Fibroblast of upper back skin (primary cell): ENCODE measurements around the gene ACTBL2.
"Not testable (repeated sequence)": the region's sequence is repeated elsewhere in the genome, so short reads cannot be mapped to it uniquely, and the experiment has no call there.

Experiments
- DNase-seq: peaks from one replicate; pipeline ENCODE4 v3.0.0-alpha.2; 2013

The ACTBL2 gene

DNA sequence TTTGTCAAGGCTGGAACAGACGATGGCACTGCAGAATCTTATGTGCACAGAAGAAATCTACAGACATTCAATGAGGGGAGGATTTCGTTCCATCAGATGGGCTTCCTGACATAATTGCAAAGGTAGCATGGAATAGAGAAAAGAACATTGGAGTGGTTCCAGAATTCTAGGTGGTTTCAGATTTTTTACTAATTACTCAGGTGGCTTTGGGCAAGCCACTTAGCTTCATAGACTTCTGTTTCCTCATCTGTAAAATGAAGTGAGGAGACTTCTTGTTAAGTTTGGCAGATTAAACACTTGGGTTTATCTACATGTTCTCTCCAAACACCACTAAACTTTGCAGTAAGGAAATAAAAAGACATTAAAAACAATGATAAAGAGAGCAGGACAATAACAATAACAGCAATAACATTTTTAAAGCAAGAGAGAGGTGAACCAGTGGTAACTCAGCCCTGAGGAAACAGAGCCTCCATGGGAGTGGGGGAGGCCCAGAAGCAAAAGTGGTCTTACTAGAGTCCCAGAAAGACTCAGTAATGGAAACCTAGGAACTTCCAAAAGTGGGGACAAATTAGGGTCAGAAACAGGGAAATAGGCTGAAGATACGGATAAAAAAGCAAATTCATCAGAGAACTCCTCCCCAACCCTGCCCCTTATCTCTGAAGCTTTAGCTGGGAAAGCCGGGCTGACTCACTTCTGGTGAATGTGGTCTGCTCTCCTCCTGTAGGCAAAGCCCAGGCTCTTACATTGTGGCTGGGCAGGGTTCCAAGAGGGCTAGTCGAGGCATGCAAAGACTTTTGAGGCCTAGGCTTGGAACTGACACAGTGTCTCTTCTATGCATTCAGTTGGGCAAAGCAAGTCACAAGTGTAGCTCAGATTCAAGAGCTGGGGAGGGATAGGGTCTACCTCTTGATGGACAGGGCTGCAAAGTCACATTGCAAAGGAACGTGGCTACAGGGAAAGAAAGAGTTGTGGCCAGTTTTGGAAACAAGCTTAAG is 11.8 kb upstream of the ACTBL2 start:
- peak; percentile 99 for DNase-seq

GRCh38 chr5:57493034-57493433 is 10.4 kb upstream of the ACTBL2 start:
- DNase-seq: peak; percentile 29

- no peak for DNase-seq
These were observed 10.0 kb upstream of the ACTBL2 start for GRCh38 chr5:57492632-57493031.

DNA sequence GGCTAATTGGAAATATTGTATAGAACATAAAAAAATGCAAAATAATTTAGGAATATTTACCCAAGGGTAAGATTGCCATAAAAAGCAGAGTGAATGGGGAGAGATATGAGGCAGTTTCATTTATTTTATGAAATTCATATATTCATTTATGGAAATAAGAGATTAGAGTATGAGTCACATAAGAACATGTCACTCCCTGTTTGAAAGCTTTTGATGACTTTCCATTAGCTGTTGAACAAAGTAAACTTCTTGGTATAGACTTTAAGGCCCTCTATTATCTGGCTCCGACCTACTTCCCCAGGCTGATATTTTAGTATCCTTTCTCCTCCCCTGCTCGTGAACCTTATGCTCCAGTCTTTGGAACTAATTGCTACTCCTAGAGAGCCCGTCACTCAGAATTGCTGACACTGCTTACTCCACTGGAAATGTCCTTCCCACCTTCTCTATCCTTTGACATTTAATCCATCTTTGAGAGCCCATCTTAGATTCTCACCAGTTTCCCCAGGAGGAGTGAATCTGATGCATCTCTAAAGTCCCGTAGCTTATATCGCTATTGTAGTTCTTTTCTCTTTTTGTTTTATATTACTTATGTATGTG is 8.9 kb upstream of the ACTBL2 start:
- DNase-seq: no peak

DNA sequence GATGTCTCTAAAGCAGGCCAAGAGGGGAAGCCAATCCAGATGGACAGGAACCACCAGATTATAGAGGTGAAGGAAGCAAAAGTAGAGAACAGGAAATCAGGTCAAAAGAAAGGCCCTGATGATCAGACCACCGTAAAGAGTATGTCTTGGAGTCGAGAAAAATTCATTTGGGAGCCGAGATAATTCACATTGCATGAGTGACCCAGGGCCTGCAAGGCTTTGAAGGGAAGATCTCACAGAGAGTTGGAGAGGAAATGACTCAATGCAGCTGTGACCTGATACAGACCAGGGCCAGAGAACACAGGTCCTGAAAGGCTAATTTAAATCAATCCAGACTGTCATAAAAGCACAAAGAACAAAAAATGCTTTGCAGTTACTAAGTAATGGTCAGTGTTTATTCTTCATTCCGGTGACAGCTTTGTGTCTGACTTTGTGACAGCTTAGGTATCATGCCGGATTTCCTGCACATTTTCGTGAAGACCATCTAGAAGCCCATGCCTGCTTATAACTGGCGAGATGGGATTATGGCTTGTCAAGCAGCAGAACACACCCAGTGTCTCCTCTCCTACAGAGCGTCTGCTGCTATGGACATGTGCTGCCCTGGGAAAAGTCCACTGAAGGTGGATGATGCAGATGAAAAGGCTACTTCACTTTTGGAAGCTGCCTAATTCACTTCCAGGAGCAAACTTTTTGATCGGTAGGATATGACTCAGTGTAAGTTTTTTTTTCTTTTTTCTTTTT is 5.8 kb upstream of the ACTBL2 start:
- DNase-seq: peak; percentile 55

- no peak for DNase-seq
These were observed 3.5 kb upstream of the ACTBL2 start for GRCh38 chr5:57486027-57486602.

DNA sequence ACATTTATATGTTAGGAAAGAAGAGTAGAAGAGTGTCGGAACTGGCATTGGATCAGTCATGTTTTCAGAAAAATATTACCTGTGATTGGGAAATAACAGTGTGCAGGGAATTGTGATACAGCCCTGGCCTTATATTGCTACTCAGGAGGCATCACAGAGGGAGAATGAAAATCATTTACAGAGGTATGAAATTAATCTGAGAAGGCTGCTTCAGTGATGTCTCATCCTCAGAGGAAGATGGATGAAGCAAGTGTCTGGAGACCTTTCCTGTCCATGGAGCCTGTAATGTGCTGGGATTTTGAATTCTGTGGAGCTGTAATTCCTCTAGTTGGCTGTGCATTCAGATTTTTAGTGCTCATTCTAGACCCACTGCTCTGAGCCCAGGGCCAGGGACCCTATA is 3.8 kb downstream of the ACTBL2 start:
- DNase-seq: peak; percentile 30

- peak; percentile 58 for DNase-seq
These were observed 6.0 kb downstream of the ACTBL2 start for GRCh38 chr5:57476601-57477056.

GRCh38 chr5:57470339-57470738 is 12.3 kb downstream of the ACTBL2 start:
- no peak for DNase-seq

- peak; percentile 69 for DNase-seq
These were observed 14.0 kb downstream of the ACTBL2 start for GRCh38 chr5:57468481-57469163.

DNA sequence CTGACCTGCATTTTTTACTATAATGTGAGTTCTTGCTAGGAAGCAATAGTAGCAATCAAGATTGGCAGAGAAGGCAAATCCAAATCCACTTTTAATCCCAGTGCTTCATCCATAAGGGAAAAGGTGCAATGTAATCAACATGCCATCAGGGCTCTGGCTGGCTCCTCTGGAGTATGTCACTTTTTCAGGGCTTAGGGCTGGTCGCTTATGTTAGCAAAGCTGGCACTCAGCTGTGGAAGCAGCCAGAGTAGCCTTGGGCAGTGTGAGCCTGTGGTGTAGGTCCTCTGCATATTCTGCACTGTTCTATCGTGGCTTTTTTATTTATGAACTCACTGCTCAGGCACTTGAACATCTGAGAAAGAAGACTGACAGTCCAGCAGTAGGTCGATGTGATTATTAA is 16.1 kb downstream of the ACTBL2 start:
- DNase-seq: no peak

DNA sequence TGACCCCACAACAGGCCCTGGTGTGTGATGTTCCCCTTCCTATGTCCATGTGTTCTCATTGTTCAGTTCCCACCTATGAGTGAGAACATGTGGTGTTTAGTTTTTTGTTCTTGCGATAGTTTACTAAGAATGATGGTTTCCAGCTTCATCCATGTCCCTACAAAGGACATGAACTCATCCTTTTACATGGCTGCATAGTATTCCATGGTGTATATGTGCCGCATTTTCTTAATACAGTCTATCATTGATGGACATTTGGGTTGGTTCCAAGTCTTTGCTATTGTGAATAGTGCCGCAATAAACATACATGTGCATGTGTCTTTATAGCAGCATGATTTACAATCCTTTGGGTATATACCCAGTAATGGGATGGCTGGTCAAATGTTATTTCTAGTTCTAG is 22.6 kb downstream of the ACTBL2 start:
- DNase-seq: not testable (repeated sequence)

DNA sequence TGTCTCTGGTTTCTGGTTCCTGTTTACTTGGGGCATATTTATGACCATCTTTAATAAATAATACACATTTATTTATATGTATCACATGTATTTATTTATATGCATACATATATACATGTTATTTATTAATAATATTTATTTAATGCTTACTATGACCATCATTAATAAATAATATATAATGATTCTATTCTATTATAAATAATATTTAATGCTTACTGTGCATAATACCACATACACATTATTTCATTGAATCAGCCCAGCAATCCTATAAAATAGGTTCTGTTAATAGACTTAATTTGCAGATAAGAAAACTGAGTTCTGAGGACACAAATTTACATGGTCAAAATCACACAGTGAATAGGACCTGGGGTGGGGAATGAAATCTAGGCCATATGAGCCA is 24.2 kb downstream of the ACTBL2 start:
- DNase-seq: no peak

DNA sequence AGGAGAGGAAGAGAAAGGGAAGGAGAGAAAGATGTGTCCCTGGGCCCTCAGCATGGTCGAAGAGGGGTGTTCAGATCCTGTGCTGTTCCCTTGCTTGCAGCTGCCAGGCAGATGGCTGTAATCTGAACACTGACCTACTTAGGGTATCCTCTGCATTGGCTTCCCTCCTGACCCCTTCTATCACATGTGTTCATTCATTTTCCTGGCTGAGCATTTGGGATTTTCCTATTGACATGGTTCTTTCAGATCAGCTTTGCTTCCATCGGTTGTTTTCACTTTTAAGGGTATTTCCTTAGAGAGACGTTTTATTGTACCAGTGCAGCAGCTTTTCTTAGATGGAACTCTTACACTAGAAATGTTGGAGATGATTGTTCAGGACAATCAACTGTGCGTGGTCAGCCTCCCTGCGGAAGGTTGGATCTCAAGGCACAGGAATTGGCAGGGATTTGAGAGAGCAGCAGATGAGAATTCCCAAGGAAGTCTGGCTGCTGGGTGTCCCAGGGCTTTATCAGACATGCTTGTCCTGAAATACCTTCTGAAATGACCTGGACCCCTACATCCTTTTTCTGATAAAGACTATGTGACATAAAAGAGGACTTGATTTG is 26.0 kb downstream of the ACTBL2 start:
- no peak for DNase-seq

- DNase-seq: no peak
These were observed 26.8 kb downstream of the ACTBL2 start for GRCh38 chr5:57455511-57456455.

DNA sequence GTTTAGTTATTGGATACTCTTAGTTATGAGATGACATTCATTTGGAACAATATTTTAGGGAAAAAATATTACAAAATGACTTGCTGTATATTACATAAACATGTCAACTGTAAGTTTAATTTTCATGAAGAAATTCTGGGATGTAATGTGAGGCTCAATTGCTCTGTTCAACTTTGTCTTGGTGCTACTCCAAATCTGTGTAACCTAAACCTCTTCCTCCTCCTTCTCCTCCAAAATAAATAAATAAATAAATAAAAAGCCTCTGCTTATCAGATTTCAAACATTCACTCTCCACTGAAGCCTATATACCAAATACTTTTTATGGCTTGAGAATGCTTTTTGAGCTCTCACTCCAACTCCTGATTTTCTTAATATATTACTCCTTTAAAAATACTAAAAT is 27.7 kb downstream of the ACTBL2 start:
- no peak for DNase-seq

DNA sequence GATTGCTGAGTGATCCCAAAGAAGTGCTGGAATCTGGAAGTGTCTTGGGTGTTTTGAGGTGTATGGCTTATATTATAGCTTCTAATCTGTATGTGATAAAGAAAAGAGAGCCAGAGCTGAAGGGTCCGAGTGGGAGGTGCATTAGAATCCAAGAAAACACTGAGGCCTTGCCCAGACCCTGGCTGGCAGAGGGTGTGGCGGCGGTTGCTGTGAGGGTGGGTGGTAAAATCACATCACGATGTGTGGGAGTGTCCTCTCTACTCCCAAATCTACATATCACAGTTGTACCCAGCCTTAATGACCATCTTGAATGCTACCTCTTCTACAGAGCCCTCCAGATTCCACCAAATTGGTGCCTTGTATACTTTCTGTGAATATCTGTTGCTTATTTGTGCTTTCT is 28.9 kb downstream of the ACTBL2 start:
- DNase-seq: no peak

DNA sequence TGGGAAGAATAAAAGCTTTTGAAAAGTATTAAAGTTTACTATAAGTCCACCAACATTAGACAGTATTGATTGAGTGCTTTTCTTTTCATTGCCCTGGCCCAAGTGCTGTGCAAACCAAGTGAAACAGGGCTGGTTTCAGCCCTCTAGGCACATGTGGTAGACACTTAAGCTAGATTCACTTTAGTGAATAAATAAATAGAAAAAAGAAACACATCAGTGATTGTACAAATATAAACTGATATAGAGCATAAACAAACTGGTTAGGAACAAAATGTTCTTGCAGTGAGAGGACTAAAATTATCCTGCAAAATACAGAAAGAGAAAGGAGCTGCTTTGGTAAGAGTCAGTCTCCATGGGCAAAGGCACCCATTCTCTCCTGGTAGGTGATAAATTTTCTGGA is 29.7 kb downstream of the ACTBL2 start:
- no peak for DNase-seq

GRCh38 chr5:57450991-57451876 is 31.4 kb downstream of the ACTBL2 start:
- peak; percentile 81 for DNase-seq

DNA sequence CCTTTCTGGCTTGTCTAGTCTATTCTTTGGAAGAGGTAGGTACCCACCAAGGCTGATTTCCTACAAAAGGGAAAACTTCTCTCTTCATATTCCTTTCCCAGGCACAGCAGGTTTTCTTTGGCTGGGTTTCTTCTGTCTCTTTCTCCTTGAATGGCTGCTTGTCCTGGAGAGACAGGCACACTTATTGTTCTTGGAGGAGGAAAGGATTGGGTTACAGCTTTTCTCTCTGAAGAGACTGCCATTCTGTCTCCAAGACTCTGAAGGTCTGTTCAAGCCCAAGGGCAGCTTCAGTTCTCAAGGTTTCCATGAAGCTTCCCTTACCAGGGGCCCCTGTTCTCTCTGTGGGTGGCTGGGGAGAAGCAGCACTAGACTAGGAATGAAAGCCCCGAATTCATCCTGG is 33.9 kb downstream of the ACTBL2 start:
- DNase-seq: no peak
